ENCODE results near the gene TMEM52B. TPM values are rescaled to one million over a fixed set of nuclear protein-coding genes. Genes with fewer than 3 reads are reported as not detected.
"Not testable (repeated sequence)": the region's sequence is repeated elsewhere in the genome, so short reads cannot be mapped to it uniquely, and the experiment has no call there.

The TMEM52B gene
- polyA plus RNA-seq, 1 donor: 147 TPM

- DNase-seq: no peak
Measured at GRCh38 chr12:10211101-10211939, 32.5 kb downstream of the TMEM52B start.

- peak; percentile 94 for DNase-seq
Measured at GRCh38 chr12:10211940-10212738, 33.3 kb downstream of the TMEM52B start.

GRCh38 chr12:10212739-10213131 is 33.9 kb downstream of the TMEM52B start, which contains the start of gene GABARAPL1:
TSS of gene GABARAPL1 (plus strand) at chr12:10212877. CDS start at chr12:10213130, 253 bp downstream.
- peak; percentile 82 for DNase-seq

- peak; percentile 72 for DNase-seq
Measured at GRCh38 chr12:10213168-10214135, 34.6 kb downstream of the TMEM52B start.

GRCh38 chr12:10214136-10214894 is 35.5 kb downstream of the TMEM52B start:
- DNase-seq: peak; percentile 30

- no peak for DNase-seq
Measured at GRCh38 chr12:10214895-10215267, 36.0 kb downstream of the TMEM52B start.

- DNase-seq: no peak
Measured at GRCh38 chr12:10215436-10215835, 36.6 kb downstream of the TMEM52B start.

GRCh38 chr12:10215946-10216345 is 37.1 kb downstream of the TMEM52B start:
- DNase-seq: not testable (repeated sequence)

- DNase-seq: no peak
Measured at GRCh38 chr12:10218021-10218420, 39.2 kb downstream of the TMEM52B start.

GRCh38 chr12:10220398-10221077 is 41.7 kb downstream of the TMEM52B start:
- DNase-seq: no peak

GRCh38 chr12:10221846-10222245 is 43.0 kb downstream of the TMEM52B start:
- DNase-seq: no peak

GRCh38 chr12:10223208-10223607 is 44.4 kb downstream of the TMEM52B start:
- DNase-seq: no peak

- DNase-seq: not testable (repeated sequence)
Measured at GRCh38 chr12:10225426-10225825, 46.6 kb downstream of the TMEM52B start.

GRCh38 chr12:10226086-10226485 is 47.3 kb downstream of the TMEM52B start:
- DNase-seq: no peak

- DNase-seq: no peak
Measured at GRCh38 chr12:10226731-10227130, 47.9 kb downstream of the TMEM52B start.

- no peak for DNase-seq
Measured at GRCh38 chr12:10227648-10228047, 48.8 kb downstream of the TMEM52B start.

GRCh38 chr12:10234562-10234961 is 55.7 kb downstream of the TMEM52B start:
- no peak for DNase-seq

GRCh38 chr12:10235761-10236631 is 57.2 kb downstream of the TMEM52B start:
- peak; percentile 26 for DNase-seq

- no peak for DNase-seq
Measured at GRCh38 chr12:10236720-10237119, 57.9 kb downstream of the TMEM52B start.
